ENCODE data around the gene TK2. TPM values are rescaled to one million over a fixed set of nuclear protein-coding genes. Genes with fewer than 3 reads are reported as not detected.
"Not testable (repeated sequence)": the region's sequence is repeated elsewhere in the genome, so short reads cannot be mapped to it uniquely, and the experiment has no call there.

TK2 gene
- total RNA-seq, 1 donor from 2014 or later = 33.2 TPM

GRCh38 chr16:66516808-66517585, 32.9 kb downstream of the TK2 start:
- TF ChIP-seq, protein P1, sequence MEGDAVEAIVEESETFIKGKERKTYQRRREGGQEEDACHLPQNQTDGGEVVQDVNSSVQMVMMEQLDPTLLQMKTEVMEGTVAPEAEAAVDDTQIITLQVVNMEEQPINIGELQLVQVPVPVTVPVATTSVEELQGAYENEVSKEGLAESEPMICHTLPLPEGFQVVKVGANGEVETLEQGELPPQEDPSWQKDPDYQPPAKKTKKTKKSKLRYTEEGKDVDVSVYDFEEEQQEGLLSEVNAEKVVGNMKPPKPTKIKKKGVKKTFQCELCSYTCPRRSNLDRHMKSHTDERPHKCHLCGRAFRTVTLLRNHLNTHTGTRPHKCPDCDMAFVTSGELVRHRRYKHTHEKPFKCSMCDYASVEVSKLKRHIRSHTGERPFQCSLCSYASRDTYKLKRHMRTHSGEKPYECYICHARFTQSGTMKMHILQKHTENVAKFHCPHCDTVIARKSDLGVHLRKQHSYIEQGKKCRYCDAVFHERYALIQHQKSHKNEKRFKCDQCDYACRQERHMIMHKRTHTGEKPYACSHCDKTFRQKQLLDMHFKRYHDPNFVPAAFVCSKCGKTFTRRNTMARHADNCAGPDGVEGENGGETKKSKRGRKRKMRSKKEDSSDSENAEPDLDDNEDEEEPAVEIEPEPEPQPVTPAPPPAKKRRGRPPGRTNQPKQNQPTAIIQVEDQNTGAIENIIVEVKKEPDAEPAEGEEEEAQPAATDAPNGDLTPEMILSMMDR (IDR thresholded peaks at IDR 0.05) = no peak
- Mint-ChIP-seq H3K36me3 (ENCODE audit: unreplicated experiment) (peaks cover 12% of the 10 kb centered on the region), H3K9me3 (ENCODE audit: unreplicated experiment) (no peaks in the 10 kb centered on the region), H3K27ac (ENCODE audit: unreplicated experiment) (peak overlapping the region; percentile 96), H3K4me3 (ENCODE audit: unreplicated experiment) (peak overlapping the region; percentile 35), H3K4me1 (ENCODE audit: unreplicated experiment) (peaks cover 69% of the 10 kb centered on the region), H3K27me3 (ENCODE audit: unreplicated experiment) (no peaks in the 10 kb centered on the region)
- peak; percentile 91 for DNase-seq (ENCODE audit: extremely low spot score, unreplicated experiment)

DNA sequence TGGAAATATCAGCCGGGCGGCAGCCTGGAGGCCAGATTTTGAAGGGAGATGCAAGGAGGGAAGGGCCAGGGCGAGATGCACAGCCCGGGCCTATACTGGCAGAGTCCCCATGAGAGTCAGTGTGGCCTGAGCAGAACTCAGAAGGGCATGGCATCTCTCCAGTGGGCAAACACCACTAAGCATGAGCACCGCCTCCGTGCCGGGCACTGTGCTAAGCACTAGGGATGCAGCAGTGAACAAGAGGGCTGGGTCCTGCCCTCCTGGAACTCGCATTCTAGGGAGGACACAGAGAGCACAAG, 33.5 kb downstream of the TK2 start:
- H3K27ac Mint-ChIP-seq (ENCODE audit: unreplicated experiment) = peak overlapping the region; percentile 96
- TF ChIP-seq, protein P1 (IDR thresholded peaks at IDR 0.05) = no peak
- H3K27me3 Mint-ChIP-seq (ENCODE audit: unreplicated experiment) = no peaks in the 10 kb centered on the region
- no peak overlapping the region for H3K4me3 Mint-ChIP-seq (ENCODE audit: unreplicated experiment)
- peaks cover 69% of the 10 kb centered on the region for H3K4me1 Mint-ChIP-seq (ENCODE audit: unreplicated experiment)
- peaks cover 12% of the 10 kb centered on the region for H3K36me3 Mint-ChIP-seq (ENCODE audit: unreplicated experiment)
- no peak for DNase-seq (ENCODE audit: extremely low spot score, unreplicated experiment)
- no peaks in the 10 kb centered on the region for H3K9me3 Mint-ChIP-seq (ENCODE audit: unreplicated experiment)

DNA sequence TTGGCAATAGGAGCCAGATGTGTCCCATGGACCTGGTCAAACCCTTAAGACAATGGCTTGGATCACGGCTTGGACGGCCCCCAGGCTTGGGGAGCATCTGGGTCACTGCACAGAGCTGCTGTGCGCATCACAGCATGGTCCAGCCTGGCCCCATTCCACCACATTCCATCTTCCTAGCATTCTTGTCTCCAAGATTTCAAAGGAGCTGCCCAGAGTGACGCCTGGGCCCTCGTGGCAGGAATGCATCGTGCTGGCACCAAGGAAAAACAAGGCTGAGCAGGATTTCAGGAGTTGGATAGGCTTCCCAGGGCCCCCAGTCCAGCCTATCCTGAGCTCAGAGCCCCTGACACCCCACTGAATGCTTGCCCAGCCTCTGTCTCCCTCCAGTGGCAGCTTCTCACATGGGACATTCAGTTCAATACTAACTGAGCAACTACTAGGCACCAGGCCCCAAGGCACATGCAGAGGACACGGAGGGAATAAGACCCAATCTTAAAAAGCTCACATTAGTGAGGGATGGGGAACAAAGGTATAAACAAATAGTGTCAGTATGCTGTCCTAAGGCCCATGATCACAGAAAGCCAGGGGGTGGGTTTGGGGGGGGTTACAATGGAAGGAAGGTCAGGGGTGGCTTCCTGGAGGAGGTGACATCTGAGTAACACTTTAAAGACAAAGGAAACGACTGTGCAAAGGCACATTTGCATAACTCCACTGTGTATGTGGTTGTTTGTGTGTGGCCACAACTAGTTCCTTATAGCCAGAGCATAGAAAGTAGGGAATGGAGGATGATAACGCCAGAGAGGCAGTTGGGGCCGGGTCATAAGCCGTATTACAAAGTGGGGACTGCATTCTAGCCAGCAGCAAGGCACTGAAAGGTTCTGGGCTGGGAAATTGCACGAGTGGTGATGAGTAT, 34.1 kb downstream of the TK2 start:
- TF ChIP-seq, protein P1 (IDR thresholded peaks at IDR 0.05) = peak; percentile 56
- peaks cover 12% of the 10 kb centered on the region for H3K36me3 Mint-ChIP-seq (ENCODE audit: unreplicated experiment)
- no peaks in the 10 kb centered on the region for H3K9me3 Mint-ChIP-seq (ENCODE audit: unreplicated experiment)
- no peak for DNase-seq (ENCODE audit: extremely low spot score, unreplicated experiment)
- no peaks in the 10 kb centered on the region for H3K27me3 Mint-ChIP-seq (ENCODE audit: unreplicated experiment)
- no peak overlapping the region for H3K4me3 Mint-ChIP-seq (ENCODE audit: unreplicated experiment)
- peak overlapping the region; percentile 96 for H3K27ac Mint-ChIP-seq (ENCODE audit: unreplicated experiment)
- H3K4me1 Mint-ChIP-seq (ENCODE audit: unreplicated experiment) = peaks cover 69% of the 10 kb centered on the region

- not testable (repeated sequence) for H3K9me3 Mint-ChIP-seq (ENCODE audit: unreplicated experiment); H3K27me3 Mint-ChIP-seq (ENCODE audit: unreplicated experiment); H3K4me3 Mint-ChIP-seq (ENCODE audit: unreplicated experiment); DNase-seq (ENCODE audit: extremely low spot score, unreplicated experiment)
- Mint-ChIP-seq H3K4me1 (ENCODE audit: unreplicated experiment) (peaks cover 67% of the 10 kb centered on the region), H3K27ac (ENCODE audit: unreplicated experiment) (peak overlapping the region; percentile 29), H3K36me3 (ENCODE audit: unreplicated experiment) (peaks cover 12% of the 10 kb centered on the region)
Observed at GRCh38 chr16:66514980-66515595, 34.8 kb downstream of the TK2 start.

DNA sequence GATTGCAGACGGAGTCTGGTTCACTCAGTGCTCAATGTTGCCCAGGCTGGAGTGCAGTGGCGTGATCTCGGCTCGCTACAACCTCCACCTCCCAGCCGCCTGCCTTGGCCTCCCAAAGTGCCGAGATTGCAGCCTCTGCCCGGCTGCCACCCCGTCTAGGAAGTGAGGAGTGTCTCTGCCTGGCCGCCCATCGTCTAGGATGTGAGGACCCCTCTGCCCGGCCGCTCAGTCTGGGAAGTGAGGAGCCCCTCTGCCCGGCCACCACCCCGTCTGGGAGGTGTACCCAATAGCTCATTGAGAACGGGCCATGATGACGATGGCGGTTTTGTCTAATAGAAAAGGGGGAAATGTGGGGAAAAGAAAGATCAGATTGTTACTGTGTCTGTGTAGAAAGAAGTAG, 35.5 kb downstream of the TK2 start:
- H3K27ac Mint-ChIP-seq (ENCODE audit: unreplicated experiment); H3K9me3 Mint-ChIP-seq (ENCODE audit: unreplicated experiment); DNase-seq (ENCODE audit: extremely low spot score, unreplicated experiment); H3K27me3 Mint-ChIP-seq (ENCODE audit: unreplicated experiment); H3K4me3 Mint-ChIP-seq (ENCODE audit: unreplicated experiment): not testable (repeated sequence)
- peaks cover 66% of the 10 kb centered on the region for H3K4me1 Mint-ChIP-seq (ENCODE audit: unreplicated experiment)
- H3K36me3 Mint-ChIP-seq (ENCODE audit: unreplicated experiment) = peaks cover 14% of the 10 kb centered on the region

Measured in osteocyte (in vitro differentiated cells).